ENCODE measurements around the gene TACC2.

DNA sequence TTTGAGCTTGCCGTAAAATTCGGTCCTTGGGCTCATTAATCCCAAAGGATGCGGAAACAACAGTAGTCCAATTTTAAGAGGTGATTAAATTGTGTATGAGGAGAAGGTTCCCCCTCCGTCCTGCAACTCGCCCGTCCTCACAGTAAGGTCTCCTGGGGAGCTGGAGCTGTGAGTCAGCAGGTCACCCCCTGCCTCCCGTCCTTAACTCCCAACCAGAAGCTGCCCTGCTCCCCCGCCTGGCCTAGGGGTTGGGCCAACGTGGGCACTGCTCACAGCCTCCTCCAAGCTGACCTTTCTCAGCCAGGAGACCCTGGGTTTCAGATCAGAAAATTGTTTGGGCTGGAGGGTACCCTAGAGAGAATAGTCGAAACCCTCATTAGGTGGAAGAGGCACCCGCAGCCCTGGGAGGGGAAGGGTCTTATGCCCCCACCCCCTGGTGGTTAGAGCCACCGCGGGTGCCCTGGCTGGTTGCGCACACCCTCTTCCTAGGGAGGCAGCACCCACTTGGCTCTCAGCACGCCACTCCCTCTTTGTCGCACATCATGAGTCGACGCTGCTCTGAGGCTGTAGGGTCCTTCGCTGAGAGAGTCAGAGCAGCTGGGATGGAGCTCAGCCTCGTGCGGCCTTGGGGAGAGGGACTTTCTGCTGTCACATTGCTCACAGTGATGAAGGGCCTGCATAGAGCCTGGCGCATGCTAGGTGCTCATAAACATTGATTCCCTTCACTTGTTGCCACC, 131.2 kb downstream of the TACC2 start:
- no peak for TF ChIP-seq CTCF (IDR thresholded peaks at IDR 0.05; ENCODE audit: insufficient read depth, low read depth, low read length)
- no peak for TF ChIP-seq EZH2 (IDR thresholded peaks at IDR 0.05; ENCODE audit: insufficient read depth, low read length)

All from astrocyte (in vitro differentiated cells and primary cell).